Suprapubic skin (tissue), 4 donors: ENCODE measurements around the gene PEMT. TPM values are rescaled to one million over a fixed set of nuclear protein-coding genes. Genes with fewer than 3 reads are reported as not detected.
"Not testable (repeated sequence)": the region's sequence is repeated elsewhere in the genome, so short reads cannot be mapped to it uniquely, and the experiment has no call there.

Source experiments
- DNase-seq, 2 donors: peaks; one replicate each; pipeline ENCODE4 v3.0.0-alpha.2; 2019; ENCODE audit warnings: low spot score in 2 of 2
- H3K27ac ChIP-seq: fragments of 200-600 bp; sonication (generic); one replicate; pipeline ENCODE4 v1.5.1; 2019
- H3K27me3 ChIP-seq: fragments of 200-600 bp; sonication (generic); one replicate; pipeline ENCODE4 v1.5.1; 2019
- H3K36me3 ChIP-seq: fragments of 200-600 bp; sonication (generic); one replicate; pipeline ENCODE4 v1.5.1; 2019
- H3K4me1 ChIP-seq: fragments of 200-600 bp; sonication (generic); one replicate; pipeline ENCODE4 v1.5.1; 2019
- H3K4me3 ChIP-seq: fragments of 200-600 bp; sonication (generic); one replicate; pipeline ENCODE4 v1.5.1; 2019; ENCODE audit warnings: mild to moderate bottlenecking
- H3K9me3 ChIP-seq: fragments of 200-600 bp; sonication (generic); one replicate; pipeline ENCODE4 v1.5.1; 2019
- CTCF ChIP-seq, 2 donors: fragments of 200-600 bp in 1 of 2; fragments of 450-650 bp in 1 of 2; sonication (generic) in 1 of 2; IDR thresholded peaks; one replicate each; pipeline ENCODE4 v1.5.1; 2016 to 2019; ENCODE audit warnings: antibody characterized with exemption in 2 of 2, mild to moderate bottlenecking in 1 of 2, moderate library complexity in 1 of 2
- EP300 ChIP-seq: sonication (generic); formaldehyde crosslinking; IDR thresholded peaks from one replicate; pipeline ENCODE4 v1.6.1; 2017; ENCODE audit warnings: antibody characterized with exemption
- POLR2A ChIP-seq, 2 donors: fragments of 450-650 bp; IDR thresholded peaks; one replicate each; pipeline ENCODE4 v1.6.1; 2017; ENCODE audit warnings: antibody characterized with exemption in 2 of 2, mild to moderate bottlenecking in 2 of 2, moderate library complexity in 2 of 2
- POLR2AphosphoS5 ChIP-seq, 3 donors: sonication (generic); formaldehyde crosslinking; IDR thresholded peaks; one replicate each; pipeline ENCODE4 v1.6.1; 2017; ENCODE audit warnings: antibody characterized with exemption in 3 of 3
- WGBS: methylation state at CpG from one replicate; pipeline ENCODE4 v1.1.5; 2018; 5-methylcytosine and 5-hydroxymethylcytosine counted together
- total RNA-seq, 4 donors: library from RNA; depleted of rRNA; stranded (reverse); fragments of >200 nt; gene quantifications; one replicate each; pipeline ENCODE4 v1.1.0, GENCODE V29; 2016

Gene PEMT
- total RNA-seq, 4 donors from 2014 or later, result 25.7 to 60.6 (median 50.0) TPM

- peak in 1 of 2 donors; percentile 49 for DNase-seq
- Histone ChIP-seq H3K4me1 (peaks cover 39% of the 10 kb centered on the region), H3K4me3 (no peak overlapping the region), H3K36me3 (peaks cover 32% of the 10 kb centered on the region), H3K27ac (no peak overlapping the region), H3K27me3 (no peaks in the 10 kb centered on the region), H3K9me3 (no peaks in the 10 kb centered on the region)
- 97% methylated on average over 5 of the region's 10 CpGs for whole genome bisulfite sequencing
- no peak for TF ChIP-seq EP300
- TF ChIP-seq POLR2A (IDR thresholded peaks at IDR 0.05), result no peak
- no peak for TF ChIP-seq CTCF (IDR thresholded peaks at IDR 0.05)
- TF ChIP-seq POLR2AphosphoS5 (IDR thresholded peaks at IDR 0.05), result no peak
Observed at GRCh38 chr17:17491031-17491471, 100.5 kb downstream of the PEMT start.

GRCh38 chr17:17487998-17488397, 103.5 kb downstream of the PEMT start:
- Histone ChIP-seq H3K4me3 (no peak overlapping the region), H3K36me3 (peaks cover 33% of the 10 kb centered on the region), H3K27me3 (no peaks in the 10 kb centered on the region), H3K27ac (no peak overlapping the region), H3K4me1 (peaks cover 15% of the 10 kb centered on the region), H3K9me3 (no peaks in the 10 kb centered on the region)
- DNase-seq, result no peak
- WGBS, result 50% methylated on average over 2 of the region's 2 CpGs
- TF ChIP-seq CTCF (IDR thresholded peaks at IDR 0.05) (no peak), POLR2AphosphoS5 (IDR thresholded peaks at IDR 0.05) (no peak), EP300 (no peak), POLR2A (IDR thresholded peaks at IDR 0.05) (no peak)

GRCh38 chr17:17486416-17486815, 105.1 kb downstream of the PEMT start:
- H3K27me3 ChIP-seq, H3K9me3 ChIP-seq, DNase-seq, H3K4me3 ChIP-seq, H3K4me1 ChIP-seq, H3K27ac ChIP-seq: not testable (repeated sequence)
- peaks cover 24% of the 10 kb centered on the region for H3K36me3 ChIP-seq
- WGBS, result 95% methylated on average over 3 of the region's 23 CpGs

- no peak for DNase-seq
- TF ChIP-seq POLR2AphosphoS5 (IDR thresholded peaks at IDR 0.05), result no peak
- no peak for TF ChIP-seq POLR2A (IDR thresholded peaks at IDR 0.05)
- no peak for TF ChIP-seq EP300
- TF ChIP-seq CTCF (IDR thresholded peaks at IDR 0.05), result no peak
- Histone ChIP-seq H3K36me3 (peaks cover 19% of the 10 kb centered on the region), H3K27me3 (no peaks in the 10 kb centered on the region), H3K4me3 (no peak overlapping the region), H3K27ac (no peak overlapping the region), H3K4me1 (peaks cover 18% of the 10 kb centered on the region), H3K9me3 (no peaks in the 10 kb centered on the region)
- WGBS, result 86% methylated on average over 6 of the region's 6 CpGs
Observed at GRCh38 chr17:17485420-17485819, 106.1 kb downstream of the PEMT start.

- H3K36me3 ChIP-seq, result peaks cover 19% of the 10 kb centered on the region
- no peak overlapping the region for H3K4me3 ChIP-seq
- WGBS, result 69% methylated on average over 11 of the region's 12 CpGs
- H3K27me3 ChIP-seq, result no peaks in the 10 kb centered on the region
- peaks cover 19% of the 10 kb centered on the region for H3K4me1 ChIP-seq
- DNase-seq, result no peak
- no peak overlapping the region for H3K27ac ChIP-seq
- TF ChIP-seq EP300, result no peak
- TF ChIP-seq POLR2A (IDR thresholded peaks at IDR 0.05), result no peak
- TF ChIP-seq POLR2AphosphoS5 (IDR thresholded peaks at IDR 0.05), result no peak
- no peak for TF ChIP-seq CTCF (IDR thresholded peaks at IDR 0.05)
- H3K9me3 ChIP-seq, result no peaks in the 10 kb centered on the region
Observed at GRCh38 chr17:17484451-17484899, 107.0 kb downstream of the PEMT start.

GRCh38 chr17:17481860-17482259, 109.6 kb downstream of the PEMT start:
- no peak for DNase-seq
- peaks cover 8% of the 10 kb centered on the region for H3K36me3 ChIP-seq
- H3K4me3 ChIP-seq, result no peak overlapping the region
- WGBS, result 75% methylated on average over 5 of the region's 5 CpGs
- H3K9me3 ChIP-seq, result no peaks in the 10 kb centered on the region
- TF ChIP-seq POLR2AphosphoS5 (IDR thresholded peaks at IDR 0.05) (no peak), EP300 (no peak), CTCF (IDR thresholded peaks at IDR 0.05) (no peak), POLR2A (IDR thresholded peaks at IDR 0.05) (no peak)
- H3K4me1 ChIP-seq, result peaks cover 42% of the 10 kb centered on the region
- H3K27ac ChIP-seq, result no peak overlapping the region
- H3K27me3 ChIP-seq, result no peaks in the 10 kb centered on the region
